Body of pancreas (tissue), 4 donors: Measurements from ENCODE around the gene ERVW-1. TPM values are rescaled to one million over a fixed set of nuclear protein-coding genes. Genes with fewer than 3 reads are reported as not detected.

Experiments
- ATAC-seq: fragments of 150-250 bp; one replicate; pipeline ENCODE4 v1.9.1; 2016
- DNase-seq, 4 donors: peaks; one replicate each; pipeline ENCODE4 v3.0.0-alpha.2; 2019
- H3K27ac ChIP-seq, 4 donors: fragments of 200-600 bp; sonication (generic); 1 replicate in 3 of 4; 2 replicates in 1 of 4; pipeline versions ENCODE4 v1.5.1 to v1.6.1; 2016 to 2019; ENCODE audit warnings: mild to moderate bottlenecking in 1 of 4, mixed read lengths in 1 of 4, moderate library complexity in 1 of 4
- H3K27me3 ChIP-seq, 2 donors: fragments of 200-600 bp; sonication (generic); one replicate each; pipeline ENCODE4 v1.6.0; 2016; ENCODE audit warnings: mild to moderate bottlenecking in 1 of 2
- H3K36me3 ChIP-seq, 2 donors: fragments of 200-600 bp; sonication (generic); replicated peaks in 1 of 2; 2 replicates each; pipeline ENCODE4 v1.5.1; 2016; ENCODE audit warnings: low read depth in 2 of 2; ENCODE audit not compliant: insufficient read depth in 1 of 2
- H3K4me1 ChIP-seq: fragments of 200-600 bp; sonication (generic); one replicate; pipeline ENCODE4 v1.6.0; 2016
- H3K4me3 ChIP-seq, 2 donors: fragments of 200-600 bp; sonication (generic); 1 replicate in 1 of 2; 2 replicates in 1 of 2; pipeline ENCODE4 v1.5.1; 2016 to 2019
- H3K9me3 ChIP-seq, 3 donors: fragments of 200-600 bp; sonication (generic); 1 replicate in 2 of 3; 2 replicates in 1 of 3; pipeline ENCODE4 v1.5.1; 2016
- POLR2A ChIP-seq, 3 donors: fragments of 450-650 bp; IDR thresholded peaks; one replicate each; pipeline ENCODE4 v1.6.1; 2016; ENCODE audit warnings: antibody characterized with exemption in 3 of 3, mild to moderate bottlenecking in 2 of 3
- WGBS, 2 donors: methylation state at CpG; one replicate each; pipeline ENCODE4 v1.1.5; 2017; 5-methylcytosine and 5-hydroxymethylcytosine counted together
- intact Hi-C: fragments of 100-400 bp; cut with DNase I; formaldehyde crosslinking; loops from one replicate; pipeline ENCODE4 v1.15.1; 2023
- total RNA-seq, 2 donors: library from RNA; depleted of rRNA; stranded (reverse); fragments of >200 nt; gene quantifications; one replicate each; pipeline ENCODE4 v1.1.0, GENCODE V29; 2016
- TF ChIP-seq, protein P1 (sequence below), 7 experiments: fragments of 450-650 bp in 4 of 7; fragments of 200-600 bp in 3 of 7; sonication (generic) in 3 of 7; IDR thresholded peaks; one replicate each; pipeline ENCODE4 v1.5.1; 2016 to 2019; ENCODE audit warnings: antibody characterized with exemption in 7 of 7

Gene ERVW-1
- total RNA-seq, 2 donors from 2014 or later = not detected

DNA sequence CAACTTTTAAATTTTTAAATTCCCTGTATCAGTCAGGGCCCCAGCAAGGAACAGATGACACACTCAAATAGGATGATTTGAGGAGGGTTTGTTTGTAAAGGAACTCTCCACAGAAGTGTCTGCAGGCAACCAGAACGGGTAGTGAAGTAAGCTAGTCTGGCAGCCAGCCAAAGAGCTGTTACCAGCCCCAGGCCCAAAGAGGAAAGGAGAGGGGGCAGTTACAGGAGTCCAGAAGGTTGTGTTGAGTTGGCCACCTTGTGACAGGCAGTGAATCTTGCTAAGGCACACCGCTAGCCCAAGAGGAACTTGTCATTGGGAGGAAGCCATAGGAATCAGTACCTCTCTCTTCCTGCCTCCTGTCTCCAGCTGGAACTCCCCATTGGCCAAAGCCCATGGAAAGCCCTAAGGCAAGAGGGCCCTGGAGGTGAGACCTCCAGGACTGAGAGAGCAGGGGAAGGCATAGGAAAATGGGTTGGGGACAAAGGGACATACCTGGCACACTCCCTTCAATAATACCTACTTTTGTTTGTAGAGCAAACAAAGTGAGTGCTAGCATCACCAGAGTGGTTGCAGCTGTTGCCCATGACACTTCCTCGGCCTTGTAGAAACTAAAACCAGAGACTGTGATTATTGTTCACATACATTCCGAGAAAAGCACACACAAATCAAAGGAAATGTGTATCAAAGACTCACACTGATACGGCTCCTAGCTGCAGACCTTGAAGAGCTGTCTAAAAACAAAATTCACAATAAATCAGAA, 55.9 kb downstream of the ERVW-1 start:
- intact Hi-C loops = no loop called here
- 46 to 48% methylated on average over 5 of the region's 5 CpGs for WGBS, 2 donors
- Histone ChIP-seq H3K4me1 (peaks cover 7% of the 10 kb centered on the region), H3K4me3 (no peak overlapping the region), H3K27ac (no peak overlapping the region), H3K27me3 (no peaks in the 10 kb centered on the region), H3K36me3 (no peaks in the 10 kb centered on the region), H3K9me3 (no peaks in the 10 kb centered on the region)
- DNase-seq = peak in 3 of 4 donors; percentile 9 to 32 (median 20)
- no peak for ATAC-seq
- TF ChIP-seq POLR2A (IDR thresholded peaks at IDR 0.05) = no peak
- TF ChIP-seq, protein P1, sequence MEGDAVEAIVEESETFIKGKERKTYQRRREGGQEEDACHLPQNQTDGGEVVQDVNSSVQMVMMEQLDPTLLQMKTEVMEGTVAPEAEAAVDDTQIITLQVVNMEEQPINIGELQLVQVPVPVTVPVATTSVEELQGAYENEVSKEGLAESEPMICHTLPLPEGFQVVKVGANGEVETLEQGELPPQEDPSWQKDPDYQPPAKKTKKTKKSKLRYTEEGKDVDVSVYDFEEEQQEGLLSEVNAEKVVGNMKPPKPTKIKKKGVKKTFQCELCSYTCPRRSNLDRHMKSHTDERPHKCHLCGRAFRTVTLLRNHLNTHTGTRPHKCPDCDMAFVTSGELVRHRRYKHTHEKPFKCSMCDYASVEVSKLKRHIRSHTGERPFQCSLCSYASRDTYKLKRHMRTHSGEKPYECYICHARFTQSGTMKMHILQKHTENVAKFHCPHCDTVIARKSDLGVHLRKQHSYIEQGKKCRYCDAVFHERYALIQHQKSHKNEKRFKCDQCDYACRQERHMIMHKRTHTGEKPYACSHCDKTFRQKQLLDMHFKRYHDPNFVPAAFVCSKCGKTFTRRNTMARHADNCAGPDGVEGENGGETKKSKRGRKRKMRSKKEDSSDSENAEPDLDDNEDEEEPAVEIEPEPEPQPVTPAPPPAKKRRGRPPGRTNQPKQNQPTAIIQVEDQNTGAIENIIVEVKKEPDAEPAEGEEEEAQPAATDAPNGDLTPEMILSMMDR (IDR thresholded peaks at IDR 0.05) = no peak

Other genes with a start within 250 kb of the ERVW-1 start
- gene KRIT1, start 232.0 kb downstream of the ERVW-1 start, total RNA-seq = 100 to 1,000 TPM in 1 of 2 donors, 10 to 100 TPM in 1; 58.4 to 150 TPM
- gene ANKIB1, start 232.0 kb downstream of the ERVW-1 start, total RNA-seq = 10 to 100 TPM; 20.1 to 33.2 TPM
- 10 to 100 TPM; 32.3 to 38.4 TPM for gene GATAD1, start 30.5 kb downstream of the ERVW-1 start, total RNA-seq
- gene PEX1, start 50.6 kb upstream of the ERVW-1 start, total RNA-seq = 10 to 100 TPM; 13.8 to 18.9 TPM
- 10 to 100 TPM in 1 of 2 donors, 1 to 10 TPM in 1; 9.3 to 14.2 TPM for gene RBM48, start 50.8 kb upstream of the ERVW-1 start, total RNA-seq
- 10 to 100 TPM; 17.1 to 25.1 TPM for gene FAM133B, start 112.4 kb upstream of the ERVW-1 start, total RNA-seq